ENCODE measurements around the gene GMEB2.
"Not testable (repeated sequence)": the region's sequence is repeated elsewhere in the genome, so short reads cannot be mapped to it uniquely, and the experiment has no call there.

The GMEB2 gene

DNA sequence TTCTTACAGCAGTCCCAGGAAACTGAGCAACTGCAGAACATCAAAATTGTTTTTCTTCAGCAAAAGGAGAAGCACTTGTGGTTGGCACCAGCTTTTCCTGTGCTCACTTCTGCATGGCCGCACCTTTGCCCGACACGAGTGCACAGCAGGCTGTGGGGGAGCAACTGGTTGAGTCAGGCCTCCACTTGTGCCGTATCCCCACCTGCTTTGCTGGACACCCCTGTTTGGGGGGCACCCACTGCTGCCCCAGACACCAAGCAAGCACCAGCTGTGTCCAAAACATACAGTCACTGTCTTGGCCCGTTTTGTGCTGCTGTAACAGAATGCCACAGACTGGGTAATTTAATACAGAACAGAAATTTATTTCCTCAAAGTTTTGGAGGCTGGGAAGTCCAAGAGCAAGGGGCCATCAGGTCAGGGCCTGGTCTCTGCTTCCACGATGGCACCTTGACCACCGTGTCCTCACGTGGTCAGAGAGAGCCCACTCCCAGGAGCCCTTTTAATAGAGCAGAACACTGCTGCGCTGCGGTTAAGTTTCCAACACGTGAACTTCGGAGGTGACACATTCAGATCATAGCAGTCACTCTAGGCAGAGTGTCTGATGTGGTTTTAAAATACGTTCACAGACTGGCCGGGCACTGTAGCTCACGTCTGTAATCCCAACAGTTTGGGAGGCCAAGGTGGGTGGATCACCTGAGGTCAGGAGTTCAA lies 8.7 kb upstream of the GMEB2 start:
- DNase-seq (ENCODE audit: low read depth): peak; percentile 93
- peak; percentile 88 for TF ChIP-seq MYC (IDR thresholded peaks at IDR 0.05; ENCODE audit: low read depth, low read length)
- TF ChIP-seq, protein P1, sequence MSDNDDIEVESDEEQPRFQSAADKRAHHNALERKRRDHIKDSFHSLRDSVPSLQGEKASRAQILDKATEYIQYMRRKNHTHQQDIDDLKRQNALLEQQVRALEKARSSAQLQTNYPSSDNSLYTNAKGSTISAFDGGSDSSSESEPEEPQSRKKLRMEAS (IDR thresholded peaks at IDR 0.05; ENCODE audit: low read depth, low read length): peak; percentile 90
- TF ChIP-seq, protein P2, sequence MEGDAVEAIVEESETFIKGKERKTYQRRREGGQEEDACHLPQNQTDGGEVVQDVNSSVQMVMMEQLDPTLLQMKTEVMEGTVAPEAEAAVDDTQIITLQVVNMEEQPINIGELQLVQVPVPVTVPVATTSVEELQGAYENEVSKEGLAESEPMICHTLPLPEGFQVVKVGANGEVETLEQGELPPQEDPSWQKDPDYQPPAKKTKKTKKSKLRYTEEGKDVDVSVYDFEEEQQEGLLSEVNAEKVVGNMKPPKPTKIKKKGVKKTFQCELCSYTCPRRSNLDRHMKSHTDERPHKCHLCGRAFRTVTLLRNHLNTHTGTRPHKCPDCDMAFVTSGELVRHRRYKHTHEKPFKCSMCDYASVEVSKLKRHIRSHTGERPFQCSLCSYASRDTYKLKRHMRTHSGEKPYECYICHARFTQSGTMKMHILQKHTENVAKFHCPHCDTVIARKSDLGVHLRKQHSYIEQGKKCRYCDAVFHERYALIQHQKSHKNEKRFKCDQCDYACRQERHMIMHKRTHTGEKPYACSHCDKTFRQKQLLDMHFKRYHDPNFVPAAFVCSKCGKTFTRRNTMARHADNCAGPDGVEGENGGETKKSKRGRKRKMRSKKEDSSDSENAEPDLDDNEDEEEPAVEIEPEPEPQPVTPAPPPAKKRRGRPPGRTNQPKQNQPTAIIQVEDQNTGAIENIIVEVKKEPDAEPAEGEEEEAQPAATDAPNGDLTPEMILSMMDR (IDR thresholded peaks at IDR 0.05; ENCODE audit: low read depth, low read length): no peak

DNA sequence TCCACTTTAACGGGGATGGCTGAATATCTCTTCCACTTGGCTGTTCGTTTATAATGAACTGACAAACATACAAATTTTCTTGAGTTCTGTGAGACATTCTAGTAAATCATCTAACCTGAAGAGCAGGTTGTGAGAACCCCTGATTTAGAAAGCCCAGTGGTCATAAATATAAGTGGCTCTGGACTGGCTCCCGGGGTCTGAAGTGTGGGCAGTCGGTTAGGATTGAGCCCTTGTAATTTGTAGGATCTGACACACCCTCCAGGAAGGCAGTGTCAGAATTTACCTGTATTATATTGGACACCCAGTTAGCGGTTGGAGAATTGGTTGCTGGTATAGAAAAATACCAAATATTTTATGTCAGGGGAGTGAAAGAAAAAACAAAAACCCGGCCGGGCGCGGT lies 6.8 kb upstream of the GMEB2 start:
- H3K4me3 ChIP-seq (ENCODE audit: low read depth, low read length): no peak overlapping the region
- DNase-seq (ENCODE audit: low read depth): no peak
- TF ChIP-seq, protein P2 (IDR thresholded peaks at IDR 0.05; ENCODE audit: low read depth, low read length): no peak
- TF ChIP-seq MYC (IDR thresholded peaks at IDR 0.05; ENCODE audit: low read depth, low read length): no peak
- TF ChIP-seq POLR2A (IDR thresholded peaks at IDR 0.05; ENCODE audit: extremely low read depth, insufficient read length): no peak
- TF ChIP-seq, protein P1 (IDR thresholded peaks at IDR 0.05; ENCODE audit: low read depth, low read length): no peak

More for the DNA sequence above, 8.7 kb upstream of the GMEB2 start:
- H3K4me3 ChIP-seq (ENCODE audit: low read depth, low read length): no peak overlapping the region

DNA sequence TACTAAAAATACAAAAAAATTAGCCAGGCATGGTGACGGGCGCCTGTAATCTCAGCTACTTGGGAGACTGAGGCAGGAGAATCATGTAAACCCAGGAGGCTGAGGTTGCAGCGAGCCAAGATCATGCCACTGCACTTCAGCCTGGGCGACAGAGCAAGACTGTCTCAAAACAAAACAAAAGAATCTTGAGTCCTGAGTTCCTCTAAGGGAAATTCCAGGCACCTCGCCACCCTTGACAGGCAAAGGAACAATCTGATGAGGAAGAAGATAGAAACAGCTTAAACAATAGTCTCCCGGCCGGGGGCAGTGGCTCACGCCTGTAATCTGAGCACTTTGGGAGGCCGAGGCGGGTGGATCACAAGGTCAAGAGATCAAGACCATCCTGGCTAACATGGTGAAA lies 4.5 kb upstream of the GMEB2 start:
- not testable (repeated sequence) for DNase-seq (ENCODE audit: low read depth)

DNA sequence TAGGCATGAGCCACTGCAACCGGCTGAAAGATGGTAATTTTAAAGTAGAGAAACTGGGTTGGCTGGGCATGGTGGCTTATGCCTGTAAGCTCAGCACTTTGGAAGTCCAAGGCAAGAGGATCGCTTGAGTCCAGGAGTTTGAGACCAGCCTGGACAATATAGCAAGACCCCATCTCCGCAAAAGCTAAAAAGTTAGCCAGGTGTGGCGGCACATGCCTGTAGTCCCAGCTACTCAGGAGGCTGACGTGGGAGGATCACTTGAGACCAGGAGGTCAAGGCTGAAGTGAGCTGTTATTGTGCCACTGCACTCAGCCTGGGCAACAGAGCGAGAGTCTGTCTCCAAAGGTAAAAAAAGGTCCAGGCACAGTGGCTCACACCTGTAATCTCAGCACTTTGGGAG lies 4.1 kb upstream of the GMEB2 start:
- not testable (repeated sequence) for H3K4me3 ChIP-seq (ENCODE audit: low read depth, low read length); DNase-seq (ENCODE audit: low read depth)

More for the DNA sequence above, 4.5 kb upstream of the GMEB2 start:
- not testable (repeated sequence) for H3K4me3 ChIP-seq (ENCODE audit: low read depth, low read length)

DNA sequence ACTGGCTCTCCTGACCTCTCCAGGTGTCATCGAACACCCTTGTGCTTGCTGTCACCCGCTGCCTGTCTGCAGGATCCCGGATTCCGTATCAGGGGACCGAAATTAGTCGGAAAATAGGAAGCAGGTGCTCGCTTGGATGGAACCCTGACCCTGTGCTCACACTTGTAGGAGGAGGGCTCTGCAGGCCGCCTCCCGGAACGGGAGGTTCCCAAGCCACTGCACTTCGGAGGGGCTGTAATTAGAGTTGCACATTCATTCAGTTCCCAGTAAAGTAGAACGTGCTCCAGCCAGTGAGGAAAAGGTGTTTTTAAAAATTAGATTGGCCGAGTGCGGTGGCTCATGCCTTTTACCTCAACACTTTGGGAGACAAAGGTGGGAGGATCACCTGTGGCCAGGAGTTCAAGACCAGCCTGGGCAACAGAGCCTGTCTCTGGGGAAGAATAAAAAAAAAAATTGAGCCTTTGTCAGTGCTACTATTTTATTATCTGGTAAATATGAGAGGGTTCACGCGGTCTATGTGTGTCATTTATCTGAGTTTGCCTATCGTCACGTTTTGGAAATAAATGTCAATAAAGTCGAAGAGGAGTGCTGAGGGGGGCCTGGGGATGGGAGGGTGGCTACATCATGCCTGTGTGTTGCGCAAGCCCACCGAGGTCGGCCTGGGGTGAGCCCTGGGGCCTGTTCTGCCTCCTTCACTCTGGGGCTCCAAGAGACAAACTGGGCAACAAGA lies 1.5 kb upstream of the GMEB2 start:
- DNase-seq (ENCODE audit: low read depth): peak; percentile 95
- H3K4me3 ChIP-seq (ENCODE audit: low read depth, low read length): peak overlapping the region; percentile 82
- TF ChIP-seq MYC (IDR thresholded peaks at IDR 0.05; ENCODE audit: low read depth, low read length): peak; percentile 98
- TF ChIP-seq, protein P1 (IDR thresholded peaks at IDR 0.05; ENCODE audit: low read depth, low read length): peak; percentile 94
- TF ChIP-seq POLR2A (IDR thresholded peaks at IDR 0.05; ENCODE audit: extremely low read depth, insufficient read length): peak; percentile 57
- TF ChIP-seq, protein P2 (IDR thresholded peaks at IDR 0.05; ENCODE audit: low read depth, low read length): no peak

DNA sequence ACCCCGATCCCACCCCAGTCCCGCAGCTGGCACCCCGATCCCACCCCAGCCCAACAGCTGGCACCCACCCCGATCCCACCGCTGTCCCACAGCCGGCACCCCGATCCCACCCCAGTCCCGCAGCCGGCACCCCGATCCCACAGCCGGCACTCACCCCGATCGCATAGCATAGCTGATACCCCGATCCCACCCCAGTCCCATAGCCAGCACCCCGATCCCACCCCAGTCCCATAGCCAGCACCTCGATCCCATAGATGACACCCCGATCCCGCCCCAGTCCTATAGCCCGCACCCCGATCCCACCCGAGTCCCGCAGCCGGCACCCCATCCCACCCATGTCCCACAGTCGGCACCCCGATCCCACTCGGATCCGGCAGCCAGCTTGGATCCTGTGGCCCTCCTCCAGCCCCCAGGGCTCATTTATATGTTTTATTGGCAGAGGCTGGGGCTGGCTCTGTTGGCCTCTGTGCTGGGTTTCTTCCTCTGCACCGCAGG lies 897 bp upstream of the GMEB2 start:
- TF ChIP-seq POLR2A (IDR thresholded peaks at IDR 0.05; ENCODE audit: extremely low read depth, insufficient read length) (no peak), MYC (IDR thresholded peaks at IDR 0.05; ENCODE audit: low read depth, low read length) (no peak)
- TF ChIP-seq, protein P1 (IDR thresholded peaks at IDR 0.05; ENCODE audit: low read depth, low read length): no peak
- TF ChIP-seq, protein P2 (IDR thresholded peaks at IDR 0.05; ENCODE audit: low read depth, low read length): no peak
- peak overlapping the region; percentile 82 for H3K4me3 ChIP-seq (ENCODE audit: low read depth, low read length)
- no peak for DNase-seq (ENCODE audit: low read depth)
